Measurements from ENCODE around the gene POLR2A. TPM values are rescaled to one million over a fixed set of nuclear protein-coding genes. Genes with fewer than 3 reads are reported as not detected.

Gene POLR2A
- total and polyA plus RNA-seq, 2 of the 13 experiments (the other 11 are each of a cell fraction or from before 2014, with no cell fraction given) = 17.8 to 18.3 TPM

GRCh38 chr17:7509937-7510336, 25.8 kb downstream of the POLR2A start (continued):
- TF ChIP-seq PAXIP1 (CRISPR knock-in tag; conservative IDR thresholded peaks at IDR 0.05) (no peak), ZSCAN9 (CRISPR knock-in tag; IDR thresholded peaks at IDR 0.05; ENCODE audit: borderline replicate concordance) (no peak), CEBPZ (IDR thresholded peaks at IDR 0.05; ENCODE audit: low read length) (no peak), SNAPC4 (CRISPR knock-in tag; IDR thresholded peaks at IDR 0.05) (no peak)

Data from HepG2 (cell line).